Stimulated activated CD4-positive, alpha-beta T cell treated with anti-CD3 and anti-CD28 coated beads, Interleukin-4, amount 100 ng/mL, for 1 hour (primary cell): ENCODE results near the gene LRRC4C.
"Not testable (repeated sequence)": the region's sequence is repeated elsewhere in the genome, so short reads cannot be mapped to it uniquely, and the experiment has no call there.

Source experiments
- DNase-seq: peaks from one replicate; pipeline ENCODE4 v3.0.0-alpha.2; 2020

Gene LRRC4C

GRCh38 chr11:41113160-41113559 is 346.3 kb downstream of the LRRC4C start:
- no peak for DNase-seq

GRCh38 chr11:41110527-41110926 is 348.9 kb downstream of the LRRC4C start:
- no peak for DNase-seq

GRCh38 chr11:41102471-41102870 is 357.0 kb downstream of the LRRC4C start:
- no peak for DNase-seq

- no peak for DNase-seq
These were observed 359.8 kb downstream of the LRRC4C start for GRCh38 chr11:41099654-41100053.

GRCh38 chr11:41085123-41085522 is 374.3 kb downstream of the LRRC4C start:
- no peak for DNase-seq

GRCh38 chr11:41081756-41082285 is 377.6 kb downstream of the LRRC4C start:
- DNase-seq, result no peak

- no peak for DNase-seq
These were observed 385.1 kb downstream of the LRRC4C start for GRCh38 chr11:41074318-41074717.

GRCh38 chr11:41065432-41065831 is 394.0 kb downstream of the LRRC4C start:
- DNase-seq, result no peak

- DNase-seq, result no peak
These were observed 401.3 kb downstream of the LRRC4C start for GRCh38 chr11:41058138-41058537.

GRCh38 chr11:41056892-41057569 is 402.4 kb downstream of the LRRC4C start:
- DNase-seq, result no peak

- no peak for DNase-seq
These were observed 405.6 kb downstream of the LRRC4C start for GRCh38 chr11:41053894-41054293.

GRCh38 chr11:41051919-41052635 is 407.4 kb downstream of the LRRC4C start:
- no peak for DNase-seq

- DNase-seq, result no peak
These were observed 408.7 kb downstream of the LRRC4C start for GRCh38 chr11:41050791-41051190.

GRCh38 chr11:41047229-41047628 is 412.2 kb downstream of the LRRC4C start:
- no peak for DNase-seq

GRCh38 chr11:41045266-41045665 is 414.2 kb downstream of the LRRC4C start:
- DNase-seq, result no peak

- DNase-seq, result no peak
These were observed 414.7 kb downstream of the LRRC4C start for GRCh38 chr11:41044747-41045146.

GRCh38 chr11:41042688-41043087 is 416.8 kb downstream of the LRRC4C start:
- no peak for DNase-seq

GRCh38 chr11:41040474-41040873 is 419.0 kb downstream of the LRRC4C start:
- no peak for DNase-seq

GRCh38 chr11:41039592-41039991 is 419.9 kb downstream of the LRRC4C start:
- DNase-seq, result no peak

GRCh38 chr11:41031551-41032060 is 427.8 kb downstream of the LRRC4C start:
- DNase-seq, result no peak

- no peak for DNase-seq
These were observed 439.2 kb downstream of the LRRC4C start for GRCh38 chr11:41020259-41020658.

- not testable (repeated sequence) for DNase-seq
These were observed 439.8 kb downstream of the LRRC4C start for GRCh38 chr11:41019666-41020065.

- no peak for DNase-seq
These were observed 441.2 kb downstream of the LRRC4C start for GRCh38 chr11:41018224-41018623.
